ENCODE results near the gene UFSP2.

DNA sequence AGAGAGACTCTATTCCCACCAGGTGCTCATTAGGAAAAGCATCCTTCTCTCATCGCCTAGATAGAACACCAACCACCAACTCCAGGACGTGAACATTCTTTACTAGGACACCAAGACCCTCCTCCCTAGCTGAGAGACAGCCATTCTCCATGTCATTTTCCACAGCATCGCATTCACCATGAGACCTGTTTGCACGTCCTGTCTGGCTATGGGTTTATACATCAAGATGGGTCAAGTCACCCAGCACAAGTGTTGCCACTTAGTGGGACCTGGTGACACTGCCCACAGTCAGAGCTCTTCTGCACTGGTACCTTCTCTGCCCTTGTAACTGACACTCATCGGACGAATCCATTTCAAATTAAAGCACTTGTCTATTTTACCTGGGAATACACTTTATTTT is 47.5 kb downstream of the UFSP2 start:
- TF ChIP-seq POLR2A (IDR thresholded peaks at IDR 0.05; ENCODE audit: low read length): no peak
- no peak for TF ChIP-seq GATA1 (IDR thresholded peaks at IDR 0.05; ENCODE audit: low read depth, low read length)

Measured in erythroblast (primary cell).